ENCODE data around the gene SURF1. TPM values are rescaled to one million over a fixed set of nuclear protein-coding genes. Genes with fewer than 3 reads are reported as not detected.
A peak's percentile ranks its signal among the peaks of the same experiment; 100 is the strongest.
"Not testable (repeated sequence)": the region's sequence is repeated elsewhere in the genome, so short reads cannot be mapped to it uniquely, and the experiment has no call there.

The SURF1 gene
- total RNA-seq, 1 donor from 2014 or later = 31.3 TPM

DNA sequence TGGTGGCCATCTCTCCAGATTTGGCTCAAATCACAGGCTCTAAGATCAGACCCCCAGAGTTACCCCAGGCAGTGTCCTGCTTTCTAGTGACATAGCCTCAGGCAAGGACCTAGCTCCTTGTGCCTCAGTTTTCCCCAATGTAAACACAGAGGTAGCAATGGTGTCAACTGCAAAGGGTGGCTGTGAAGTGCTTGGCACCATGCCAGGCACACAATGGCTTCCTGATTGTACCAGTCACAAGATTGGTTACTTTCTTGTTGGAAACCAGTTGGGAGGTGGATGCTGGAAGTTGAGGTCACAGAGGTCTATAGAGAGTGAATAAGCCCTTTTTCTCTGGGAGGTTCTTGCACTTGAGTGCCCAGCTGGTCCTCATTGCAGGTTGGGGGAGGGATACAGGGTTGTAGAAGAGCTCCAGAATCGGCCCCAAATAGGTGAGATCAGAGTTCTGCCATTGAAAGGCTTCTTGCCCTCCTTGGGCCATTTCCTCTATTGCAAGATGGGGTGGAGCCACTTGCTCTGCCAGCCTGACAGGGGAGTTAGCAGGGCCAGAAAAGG is 22.2 kb upstream of the SURF1 start:
- Mint-ChIP-seq H3K9me3 (ENCODE audit: low read depth) (no peaks in the 10 kb centered on the region), H3K4me3 (ENCODE audit: unreplicated experiment) (no peak overlapping the region), H3K27ac (ENCODE audit: unreplicated experiment) (no peak overlapping the region), H3K27me3 (ENCODE audit: low read depth) (no peaks in the 10 kb centered on the region), H3K4me1 (ENCODE audit: low read depth) (peaks cover 22% of the 10 kb centered on the region), H3K36me3 (ENCODE audit: low read depth) (no peaks in the 10 kb centered on the region)
- DNase-seq (ENCODE audit: low spot score) = no peak
- no peak for TF ChIP-seq CTCF (IDR thresholded peaks at IDR 0.05)

GRCh38 chr9:133377721-133378216 is 21.5 kb upstream of the SURF1 start:
- peaks cover 27% of the 10 kb centered on the region for H3K4me1 Mint-ChIP-seq (ENCODE audit: low read depth)
- H3K27ac Mint-ChIP-seq (ENCODE audit: unreplicated experiment) = no peak overlapping the region
- TF ChIP-seq CTCF (IDR thresholded peaks at IDR 0.05) = no peak
- DNase-seq (ENCODE audit: low spot score) = no peak
- no peak overlapping the region for H3K4me3 Mint-ChIP-seq (ENCODE audit: unreplicated experiment)
- no peaks in the 10 kb centered on the region for H3K9me3 Mint-ChIP-seq (ENCODE audit: low read depth)
- no peaks in the 10 kb centered on the region for H3K36me3 Mint-ChIP-seq (ENCODE audit: low read depth)
- no peaks in the 10 kb centered on the region for H3K27me3 Mint-ChIP-seq (ENCODE audit: low read depth)

- H3K27me3 Mint-ChIP-seq (ENCODE audit: low read depth); H3K36me3 Mint-ChIP-seq (ENCODE audit: low read depth); H3K9me3 Mint-ChIP-seq (ENCODE audit: low read depth); H3K4me3 Mint-ChIP-seq (ENCODE audit: unreplicated experiment); H3K27ac Mint-ChIP-seq (ENCODE audit: unreplicated experiment); DNase-seq (ENCODE audit: low spot score): not testable (repeated sequence)
- H3K4me1 Mint-ChIP-seq (ENCODE audit: low read depth) = peaks cover 31% of the 10 kb centered on the region
Measured at GRCh38 chr9:133377280-133377679, 21.0 kb upstream of the SURF1 start.

DNA sequence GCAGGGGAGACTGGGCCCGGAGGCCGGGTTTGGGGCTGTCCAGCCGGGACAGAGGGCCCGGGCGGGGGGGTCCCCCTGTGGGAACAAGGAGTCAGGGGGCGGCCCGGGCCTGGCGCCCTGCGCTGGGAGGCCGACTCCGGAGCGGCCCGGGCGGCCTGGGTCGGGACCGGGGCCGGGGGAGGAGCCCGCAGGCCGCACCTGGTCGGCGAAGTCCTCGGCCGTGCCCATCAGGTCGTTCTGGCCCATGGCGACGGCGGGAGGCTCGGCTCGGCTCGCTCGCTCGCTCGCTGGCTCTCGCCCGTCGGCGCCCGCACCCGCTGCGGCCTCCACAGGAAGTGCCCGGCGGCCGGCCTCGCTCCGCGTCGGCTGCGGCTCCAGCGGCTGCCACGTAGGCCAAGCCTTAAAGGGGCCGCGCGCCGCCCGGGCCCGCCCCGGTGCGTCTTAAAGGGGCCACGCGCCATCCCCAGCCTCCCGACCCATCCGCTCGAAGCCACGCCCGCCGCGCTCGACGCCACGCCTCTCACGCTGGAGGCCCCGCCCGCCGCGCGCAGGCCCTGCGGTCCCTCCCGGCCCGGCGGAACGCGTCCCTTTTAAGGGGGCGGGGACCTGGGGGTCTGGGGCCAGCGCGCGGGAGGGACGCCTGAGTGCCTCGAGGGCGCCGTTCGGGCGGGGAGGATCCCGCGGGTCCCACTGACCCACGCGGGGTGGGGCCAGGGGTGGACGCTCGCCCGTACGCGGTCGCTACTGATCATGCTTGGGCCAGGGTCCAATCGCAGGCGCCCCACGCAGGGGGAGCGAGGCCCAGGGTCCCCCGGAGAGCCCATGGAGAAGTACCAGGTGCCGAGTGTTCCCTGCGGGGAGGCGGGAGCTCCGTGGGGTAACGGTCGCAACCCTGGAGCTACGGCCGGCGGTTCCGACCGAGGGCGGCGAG is 19.7 kb upstream of the SURF1 start, which contains the start of the genes STKLD1 and SURF4:
Gene STKLD1 (plus strand): TSS at position 643 of the 931 bp plus-strand sequence. CDS start 108 bp downstream, at position 751.
Gene SURF4 (minus strand): TSS at position 337 of the 931 bp plus-strand sequence. CDS start 91 bp downstream, at position 246.
- peak within 1 kb of the TSS; percentile 97 for H3K27ac Mint-ChIP-seq (ENCODE audit: unreplicated experiment)
- peak within 1 kb of the TSS; percentile 84 for H3K4me3 Mint-ChIP-seq (ENCODE audit: unreplicated experiment)
- peaks cover 4% of the 10 kb centered on the region for H3K36me3 Mint-ChIP-seq (ENCODE audit: low read depth)
- peak; percentile 97 for DNase-seq (ENCODE audit: low spot score)
- H3K27me3 Mint-ChIP-seq (ENCODE audit: low read depth) = no peaks in the 10 kb centered on the region
- H3K4me1 Mint-ChIP-seq (ENCODE audit: low read depth) = peaks cover 43% of the 10 kb centered on the region
- TF ChIP-seq CTCF (IDR thresholded peaks at IDR 0.05) = no peak
- H3K9me3 Mint-ChIP-seq (ENCODE audit: low read depth) = no peaks in the 10 kb centered on the region

- H3K4me3 Mint-ChIP-seq (ENCODE audit: unreplicated experiment) = peak overlapping the region; percentile 84
- peak overlapping the region; percentile 97 for H3K27ac Mint-ChIP-seq (ENCODE audit: unreplicated experiment)
- no peaks in the 10 kb centered on the region for H3K27me3 Mint-ChIP-seq (ENCODE audit: low read depth)
- peak; percentile 65 for TF ChIP-seq CTCF (IDR thresholded peaks at IDR 0.05)
- H3K9me3 Mint-ChIP-seq (ENCODE audit: low read depth) = no peaks in the 10 kb centered on the region
- peaks cover 4% of the 10 kb centered on the region for H3K36me3 Mint-ChIP-seq (ENCODE audit: low read depth)
- no peak for DNase-seq (ENCODE audit: low spot score)
- H3K4me1 Mint-ChIP-seq (ENCODE audit: low read depth) = peaks cover 51% of the 10 kb centered on the region
Measured at GRCh38 chr9:133375116-133375723, 18.9 kb upstream of the SURF1 start.

All from chondrocyte (in vitro differentiated cells).